NCI-H82 treated with DMSO at 0.1 percent for 48 hours (cell line): ENCODE data around the gene PHKB.
A peak's percentile ranks its signal among the peaks of the same experiment; 100 is the strongest.
"Not testable (repeated sequence)": the region's sequence is repeated elsewhere in the genome, so short reads cannot be mapped to it uniquely, and the experiment has no call there.

Source experiments
- DNase-seq: peaks from one replicate; lab custom pipeline; 2025; ENCODE audit not compliant: unreplicated experiment; lab: John Stamatoyannopoulos, UW

Gene PHKB

GRCh38 chr16:47504599-47504998 lies 43.5 kb downstream of the PHKB start:
- no peak for DNase-seq

- no peak for DNase-seq
These were observed 45.7 kb downstream of the PHKB start for GRCh38 chr16:47506800-47507199.

DNA sequence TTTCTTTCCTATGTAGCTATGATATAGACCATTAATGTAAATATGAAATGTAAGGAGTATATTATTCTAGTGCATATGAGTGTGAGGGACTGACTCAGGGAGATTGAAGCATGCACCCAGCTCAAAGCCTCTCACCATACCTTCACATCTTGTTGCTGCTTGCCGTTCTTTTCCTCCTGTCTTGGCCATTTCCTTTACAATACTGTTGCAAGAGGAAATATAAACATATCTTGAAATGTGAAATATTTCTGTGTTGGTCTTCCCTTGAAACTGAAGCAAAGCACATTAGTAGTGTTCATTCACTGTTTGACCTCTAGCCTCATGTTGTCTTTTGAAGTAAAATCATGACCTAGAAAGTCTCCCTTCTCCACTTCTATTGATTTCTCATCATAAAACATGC lies 46.6 kb downstream of the PHKB start:
- no peak for DNase-seq

DNA sequence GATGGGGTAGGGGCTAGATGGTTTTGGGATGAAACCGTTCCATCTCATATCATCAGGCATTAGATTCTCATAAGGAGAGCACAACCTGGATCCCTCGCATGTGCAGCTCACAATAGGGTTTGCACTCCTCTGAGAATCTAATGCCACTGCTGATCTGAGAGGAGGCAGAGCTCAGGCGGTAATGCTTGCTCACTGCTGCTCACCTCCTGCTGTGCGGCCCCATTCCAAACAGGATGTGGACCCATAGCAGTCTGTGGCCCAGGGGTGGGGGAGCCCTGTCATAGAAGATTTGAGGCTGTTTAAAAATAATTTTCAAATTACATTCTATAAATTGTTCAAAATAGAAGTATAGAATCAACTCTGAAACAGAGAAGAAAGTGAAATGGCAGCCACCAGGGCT lies 50.8 kb downstream of the PHKB start:
- no peak for DNase-seq

GRCh38 chr16:47519037-47519436 lies 57.9 kb downstream of the PHKB start:
- no peak for DNase-seq

GRCh38 chr16:47519546-47519945 lies 58.4 kb downstream of the PHKB start:
- no peak for DNase-seq

DNA sequence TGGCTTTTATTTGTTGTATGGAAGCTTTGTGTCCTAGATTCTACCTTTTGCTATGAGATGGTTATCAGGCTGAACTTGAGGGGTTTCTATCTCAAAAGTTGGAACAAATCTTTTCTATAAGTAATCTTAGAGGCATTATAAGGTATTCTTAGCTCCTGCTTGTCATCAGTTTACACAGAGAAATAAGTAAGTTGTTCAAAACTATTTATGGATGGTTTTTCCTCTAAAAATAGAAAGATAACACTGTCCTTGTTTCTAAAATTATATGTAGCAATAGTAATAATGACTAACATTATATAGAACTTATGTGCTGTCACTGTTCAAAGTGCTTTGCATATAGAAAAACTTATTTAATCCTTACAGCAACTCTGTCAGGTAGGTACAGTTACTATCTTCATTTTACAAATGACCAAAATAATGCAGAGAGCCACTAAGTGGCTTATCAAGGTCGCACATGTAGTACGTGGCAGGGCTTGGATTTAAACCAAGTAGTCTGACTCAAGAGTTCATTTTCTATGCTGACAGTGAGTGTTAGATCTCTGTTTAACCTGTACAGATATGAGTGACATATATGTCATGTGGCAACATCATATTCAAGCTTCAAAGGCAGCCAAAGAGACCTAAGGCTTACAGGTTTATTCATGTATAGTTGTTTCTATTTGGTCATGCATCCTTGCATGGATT lies 59.0 kb downstream of the PHKB start:
- DNase-seq: no peak

GRCh38 chr16:47523342-47524006 lies 62.3 kb downstream of the PHKB start:
- DNase-seq: peak; percentile 11

DNA sequence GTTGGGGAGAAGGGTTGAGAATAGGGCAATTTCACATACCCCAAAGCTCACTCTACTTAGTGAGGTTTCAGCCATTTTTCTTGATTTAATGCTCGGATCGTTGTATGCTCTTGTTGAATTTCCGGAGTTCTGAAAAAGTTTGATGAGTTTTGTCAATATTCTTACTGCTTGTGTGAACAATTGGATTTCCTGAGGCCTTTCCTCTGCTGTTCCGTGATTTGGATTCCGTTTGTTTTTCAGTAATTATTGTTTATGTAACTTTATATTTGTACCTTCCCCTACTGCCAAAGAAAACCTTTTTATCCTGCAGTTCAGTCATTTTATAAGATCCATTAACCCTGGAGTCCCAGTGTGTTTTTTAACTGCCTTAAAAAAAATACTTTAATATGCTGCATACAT lies 62.9 kb downstream of the PHKB start:
- DNase-seq: no peak

DNA sequence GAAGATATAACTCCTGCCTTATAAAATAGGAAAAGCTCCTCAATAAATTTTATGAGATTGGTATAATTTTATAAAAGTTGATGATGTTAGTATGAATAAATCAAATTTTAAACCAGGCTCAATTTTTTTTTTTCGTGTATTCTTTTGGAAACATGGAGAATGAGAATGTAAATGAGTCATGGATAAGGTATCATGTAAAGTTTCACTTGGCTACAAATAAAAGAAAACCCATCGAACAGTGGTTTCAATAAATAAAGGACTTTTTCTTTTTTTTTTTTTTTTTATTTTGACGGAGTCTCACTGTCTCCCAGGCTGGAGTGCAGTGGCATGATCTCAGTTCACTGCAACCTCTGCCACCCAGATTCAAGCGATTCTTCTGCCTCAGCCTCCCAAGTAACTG lies 67.3 kb downstream of the PHKB start:
- no peak for DNase-seq

GRCh38 chr16:47533744-47534292 lies 72.7 kb downstream of the PHKB start:
- DNase-seq: no peak

DNA sequence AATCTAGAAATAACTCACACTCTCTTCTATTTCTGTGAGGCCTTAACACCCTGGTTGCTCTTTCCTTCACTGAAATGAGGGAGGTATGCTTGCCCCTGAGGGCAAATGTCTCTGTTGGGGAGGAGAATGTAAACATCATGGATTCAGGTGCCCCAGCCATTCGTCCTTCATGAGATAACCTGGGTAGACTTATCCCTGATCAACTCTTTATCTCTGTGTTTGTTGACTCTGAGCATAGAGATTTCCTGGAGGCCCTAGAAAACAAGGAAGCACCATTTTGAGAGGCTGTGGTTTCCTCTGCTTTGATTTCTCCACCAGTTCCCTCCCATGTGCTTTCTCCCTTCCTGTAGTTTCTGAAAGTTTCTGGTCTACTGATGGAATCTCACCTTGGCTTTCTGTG lies 77.3 kb downstream of the PHKB start:
- DNase-seq: no peak

- DNase-seq: not testable (repeated sequence)
These were observed 78.9 kb downstream of the PHKB start for GRCh38 chr16:47539707-47540670.

- DNase-seq: not testable (repeated sequence)
These were observed 80.0 kb downstream of the PHKB start for GRCh38 chr16:47541135-47541534.

GRCh38 chr16:47544255-47544654 lies 83.1 kb downstream of the PHKB start:
- DNase-seq: not testable (repeated sequence)

GRCh38 chr16:47551185-47551584 lies 90.1 kb downstream of the PHKB start:
- DNase-seq: not testable (repeated sequence)

GRCh38 chr16:47551767-47552166 lies 90.6 kb downstream of the PHKB start:
- DNase-seq: not testable (repeated sequence)

- no peak for DNase-seq
These were observed 92.9 kb downstream of the PHKB start for GRCh38 chr16:47553853-47554564.

DNA sequence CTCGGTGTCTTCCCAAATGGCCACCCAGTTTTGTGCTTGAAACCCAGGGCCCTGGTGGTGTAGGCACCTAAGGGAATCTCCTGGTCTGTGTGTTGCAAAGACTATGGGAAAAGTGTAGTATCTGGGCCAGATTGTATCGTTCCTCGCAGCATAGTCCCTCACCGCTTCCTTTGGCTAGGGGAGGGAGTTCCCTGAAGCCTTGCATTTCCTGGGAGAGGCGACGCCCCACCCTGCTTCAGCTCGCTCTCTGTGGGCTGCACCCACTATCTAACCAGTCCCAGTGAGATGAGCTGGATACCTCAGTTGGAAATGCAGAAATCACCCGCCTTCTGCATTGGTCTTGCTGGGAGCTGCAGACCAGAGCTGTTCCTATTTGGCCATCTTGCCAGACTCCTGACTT lies 93.5 kb downstream of the PHKB start:
- not testable (repeated sequence) for DNase-seq

GRCh38 chr16:47561286-47561685 lies 100.2 kb downstream of the PHKB start:
- no peak for DNase-seq

- no peak for DNase-seq
These were observed 101.2 kb downstream of the PHKB start for GRCh38 chr16:47562366-47562765.
